K562 (cell line): ENCODE results near the gene CLIC3. TPM values are rescaled to one million over a fixed set of nuclear protein-coding genes. Genes with fewer than 3 reads are reported as not detected.

Source experiments
- ATAC-seq: fragments of 200-7000 bp; cut with Tn5 transposase; 3 replicates; pipeline ENCODE4 v1.9.1; 2020; ENCODE audit warnings: moderate library complexity
- BruUV-seq: library from RNA; stranded (reverse); fragments of 400-500 nt; replicated peaks from 2 replicates; lab custom pipeline; 2021; lab: Mats Ljungman, UMichigan
- CTCF ChIA-PET: fragments of 300-600 bp; formaldehyde crosslinking; extraction: SDS; loops from one replicate; lab custom pipeline; 2021; ENCODE audit warnings: low intra/inter-chr PET ratio; lab: Yijun Ruan, JAX
- POLR2A ChIA-PET: fragments of 300-600, 350-650 bp; sonication (Branson Sonifier 250); formaldehyde crosslinking; extraction: SDS; loops from one replicate; lab custom pipeline; 2021; ENCODE audit warnings: antibody characterized with exemption, inconsistent platforms; lab: Yijun Ruan, JAX
- DNase-seq, 4 experiments: peaks; one replicate each; pipeline versions ENCODE4 v3.0.0 to v3.0.0-alpha.2; 2011 to 2018; ENCODE audit warnings: low spot score in 3 of 4, mixed read lengths in 3 of 4; ENCODE audit errors: extremely low read depth in 1 of 4
- FAIRE-seq: peaks from 2 replicates; lab custom pipeline; 2011; peaks lifted over from hg19 to GRCh38; lab: Jason Lieb, UNC
- H2AFZ ChIP-seq: 2 replicates; pipeline ENCODE4 v1.6.0; 2011; ENCODE audit warnings: low read depth, low read length, control low read depth, inconsistent platforms
- H3K27ac ChIP-seq: fragments of 200-600 bp; 3 replicates; pipeline ENCODE4 v1.8.0; 2011; ENCODE audit warnings: low read depth, mild to moderate bottlenecking, control low read depth, inconsistent platforms, low read length, moderate library complexity, mixed read lengths; ENCODE audit errors: extremely low read depth
- H3K27me3 ChIP-seq, 2 experiments: fragments of 300-600 bp in 1 of 2; 2 replicates in 1 of 2; 3 replicates in 1 of 2; pipeline versions ENCODE4 v1.6.0 to v1.8.0; 2011; ENCODE audit warnings: inconsistent platforms in 2 of 2, low read length in 2 of 2, mild to moderate bottlenecking in 1 of 2, mixed read lengths in 1 of 2, moderate library complexity in 1 of 2; ENCODE audit not compliant: control insufficient read depth in 2 of 2, insufficient read depth in 2 of 2
- H3K36me3 ChIP-seq: fragments of 300-600 bp; 3 replicates; pipeline ENCODE4 v1.8.0; 2011; ENCODE audit warnings: mild to moderate bottlenecking, low read length, inconsistent platforms; ENCODE audit not compliant: control insufficient read depth, insufficient read depth
- H3K4me1 ChIP-seq, 2 experiments: fragments of 200-600 bp in 1 of 2; replicated peaks in 1 of 2; 2 replicates in 1 of 2; 3 replicates in 1 of 2; pipeline versions ENCODE4 v1.5.1 to v1.8.0; 2011; ENCODE audit warnings: inconsistent platforms in 2 of 2, low read length in 2 of 2, mild to moderate bottlenecking in 1 of 2, mixed read lengths in 1 of 2, moderate library complexity in 1 of 2; ENCODE audit not compliant: control insufficient read depth in 2 of 2, insufficient read depth in 2 of 2
- H3K4me2 ChIP-seq: 2 replicates; pipeline ENCODE4 v1.6.1; 2011; ENCODE audit warnings: low read length, control low read depth, inconsistent platforms, mixed read lengths; ENCODE audit not compliant: insufficient read depth
- H3K4me3 ChIP-seq: fragments of 200-600 bp; sonication (generic), shearing (Covaris generic); 2 replicates; pipeline ENCODE4 v1.5.1; 2016; ENCODE audit warnings: control low read depth, inconsistent platforms
- H3K79me2 ChIP-seq: fragments of 200-600 bp; 3 replicates; pipeline ENCODE4 v1.8.0; 2011; ENCODE audit warnings: low read length, inconsistent platforms; ENCODE audit not compliant: control insufficient read depth, insufficient read depth
- H3K9ac ChIP-seq, 2 experiments: 2 replicates each; pipeline versions ENCODE4 v1.6.0 to v1.6.1; 2011; ENCODE audit warnings: low read depth in 2 of 2, low read length in 2 of 2, control low read depth in 1 of 2, inconsistent platforms in 1 of 2, mild to moderate bottlenecking in 1 of 2, mixed read lengths in 1 of 2; ENCODE audit not compliant: insufficient read depth in 1 of 2
- H3K9me1 ChIP-seq: one replicate; pipeline ENCODE4 v1.6.0; 2011; ENCODE audit warnings: inconsistent platforms, mild to moderate bottlenecking, low read length, moderate library complexity; ENCODE audit not compliant: control insufficient read depth, insufficient read depth
- H3K9me3 ChIP-seq: replicated peaks from 2 replicates; pipeline ENCODE4 v1.5.1; 2011; ENCODE audit warnings: low read depth, low read length, inconsistent platforms; ENCODE audit not compliant: control insufficient read depth, insufficient read depth
- H4K20me1 ChIP-seq: replicated peaks from 2 replicates; pipeline ENCODE4 v1.6.1; 2011; ENCODE audit warnings: low read length, inconsistent platforms, mixed read lengths; ENCODE audit not compliant: control insufficient read depth, insufficient read depth
- CBX3 ChIP-seq, 2 experiments: IDR thresholded peaks; 1 replicate in 1 of 2; 2 replicates in 1 of 2; pipeline ENCODE4 v1.6.1; 2012; ENCODE audit warnings: inconsistent platforms in 2 of 2, low read length in 2 of 2, borderline replicate concordance in 1 of 2, control low read depth in 1 of 2
- SIRT6 ChIP-seq: IDR thresholded peaks from one replicate; pipeline ENCODE4 v1.6.1; 2012; ENCODE audit warnings: low read depth, mild to moderate bottlenecking, control low read depth, inconsistent platforms, low read length, moderate library complexity
- SP2 ChIP-seq: IDR thresholded peaks from 2 replicates; pipeline ENCODE4 v1.6.1; 2011; ENCODE audit warnings: mild to moderate bottlenecking, low read depth, low read length, moderate library complexity; ENCODE audit not compliant: poor library complexity, severe bottlenecking; ENCODE audit errors: extremely low read depth
- SREBF1 ChIP-seq: fragments of 150-350 bp; IDR thresholded peaks from 2 replicates; pipeline ENCODE4 v1.6.1; 2014; ENCODE audit warnings: antibody characterized with exemption, low read depth, low read length, borderline replicate concordance
- ZNF134 ChIP-seq: fragments of 250-450 bp; sonication (Bioruptor Pico); conservative IDR thresholded peaks from 2 replicates; pipeline ENCODE4 v1.4.0; 2020
- ZNF79 ChIP-seq: fragments of 250-450 bp; sonication (Bioruptor Pico); IDR thresholded peaks from 2 replicates; pipeline ENCODE4 v1.4.0; 2020; ENCODE audit warnings: low read depth, mild to moderate bottlenecking, moderate library complexity
- WGBS: fragments of 100-300 bp; shearing (Covaris generic); methylation state at CpG from one replicate; pipeline ENCODE4 v1.1.6; 2016; ENCODE audit warnings: low coverage, mixed read lengths; ENCODE audit not compliant: insufficient coverage; ENCODE audit errors: missing lambda C conversion rate; 5-methylcytosine and 5-hydroxymethylcytosine counted together
- in situ Hi-C: fragments of 300-500 bp; cut with MboI; formaldehyde crosslinking; loops from 4 replicates; pipeline ENCODE4 v1.15.0; 2018; ENCODE audit warnings: inconsistent platforms, mixed read lengths
- intact Hi-C: fragments of 100-400 bp; cut with micrococcal nuclease; formaldehyde crosslinking; loops from 2 replicates; pipeline ENCODE4 v1.14.2; 2022
- polyA plus RNA-seq, 8 experiments: library from polyadenylated mRNA; depleted of rRNA in 4 of 8; stranded (reverse) in 5 of 8; unstranded in 3 of 8; fragments of >200 nt; fragmentation: Nextera tagmentation in 2 of 8; fragmentation: Illumina TruSeq in 1 of 8; extraction: Ambion mirVana in 2 of 8; extraction: Trizol in 1 of 8; gene quantifications; 2 replicates each; pipeline versions ENCODE4 v1.2.1 to v1.2.3, GENCODE V29; 2011 to 2014; ENCODE audit warnings: inconsistent platforms in 1 of 8, missing spikeins in 1 of 8
- total RNA-seq, 7 experiments: library from RNA; depleted of rRNA in 6 of 7; stranded (reverse); fragments of >200 nt in 6 of 7; fragmentation: Illumina TruSeq in 2 of 7; extraction: Trizol in 2 of 7; gene quantifications; 2 replicates each; pipeline versions ENCODE4 v1.2.1 to v1.2.3, GENCODE V29; 2011 to 2021; ENCODE audit warnings: low replicate concordance in 1 of 7

The CLIC3 gene
- total and polyA plus RNA-seq, 9 of the 15 experiments (the other 6 are each of a cell fraction or from before 2014, with no cell fraction given) = 0.27 to 0.29 TPM; not detected in 7

DNA sequence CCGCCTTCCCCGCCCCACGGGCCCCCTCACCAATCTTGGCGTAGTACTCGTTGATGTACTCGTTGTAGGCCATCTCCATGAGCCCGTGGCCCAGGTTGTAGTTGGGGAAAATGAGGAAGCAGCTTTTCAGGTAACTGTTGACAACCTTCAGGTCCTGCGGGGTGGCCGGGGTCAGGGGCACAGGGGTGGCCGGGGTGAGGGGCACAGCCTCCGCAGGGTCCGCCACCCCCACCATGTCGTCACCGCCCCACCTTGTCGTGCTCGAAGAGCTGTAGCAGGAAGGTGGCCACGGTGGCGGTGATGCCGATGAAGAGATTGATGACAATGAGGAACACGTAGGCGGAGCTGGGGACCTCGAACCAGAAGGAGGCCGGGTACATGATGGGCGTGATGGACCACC is 14.8 kb upstream of the CLIC3 start:
- TF ChIP-seq SIRT6 = no peak
- TF ChIP-seq SREBF1 = no peak
- TF ChIP-seq ZNF134 (CRISPR knock-in tag) = no peak
- TF ChIP-seq ZNF79 = no peak
- TF ChIP-seq SP2 = no peak
- TF ChIP-seq CBX3 (IDR thresholded peaks at IDR 0.05; ENCODE audit: borderline replicate concordance in 1 of 2, low read length in 2 of 2) = no peak
- TF ChIP-seq, all 486 proteins: peak for 0
- in situ Hi-C loops (no loop called here), intact Hi-C loops (no loop called here)
- no peaks in the 10 kb centered on the region for H3K36me3 ChIP-seq
- 77% methylated on average over 12 of the region's 24 CpGs for WGBS
- no peak overlapping the region for H3K4me3 ChIP-seq
- H3K27ac ChIP-seq = no peak overlapping the region
- no peaks in the 10 kb centered on the region for H3K9me3 ChIP-seq
- FAIRE-seq (no peak), DNase-seq (no peak), ATAC-seq (no peak)
- no peak overlapping the region for H3K9ac ChIP-seq
- ChIA-PET CTCF (no interaction called here), POLR2A (interaction anchor here (0.6 to 1.5 kb wide), 2 partner anchors 11 to 159 kb away, joined by 3 to 4 read pairs; no protein-coding TSS in a partner anchor)
- H3K9me1 ChIP-seq = no peaks in the 10 kb centered on the region
- H4K20me1 ChIP-seq = no peaks in the 10 kb centered on the region
- no peak overlapping the region for H2AFZ ChIP-seq
- H3K4me1 ChIP-seq = peaks cover 0 to 76% of the 10 kb centered on the region in 2 experiments; a peak in 2 of 5 replicates
- no peak overlapping the region for H3K4me2 ChIP-seq
- no peaks in the 10 kb centered on the region for H3K27me3 ChIP-seq
- BruUV-seq = no TSS peak
- no peaks in the 10 kb centered on the region for H3K79me2 ChIP-seq
